Fibroblast of lung (primary cell): Measurements from ENCODE around the gene AMBRA1. TPM values are rescaled to one million over a fixed set of nuclear protein-coding genes. Genes with fewer than 3 reads are reported as not detected.

Source experiments
- DNase-seq, 2 donors: peaks; one replicate each; pipeline versions ENCODE4 v3.0.0 to v3.0.0-alpha.2; 2010; ENCODE audit warnings: low read depth in 2 of 2
- H2AFZ ChIP-seq: 2 replicates; pipeline ENCODE4 v1.5.1; 2012; ENCODE audit warnings: low read length, control low read depth, inconsistent platforms
- H3K27ac ChIP-seq: 2 replicates; pipeline ENCODE4 v1.5.1; 2011; ENCODE audit warnings: low read length, control low read depth; ENCODE audit not compliant: insufficient read depth
- H3K27me3 ChIP-seq: 2 replicates; pipeline ENCODE4 v1.5.1; 2011; ENCODE audit warnings: mild to moderate bottlenecking, low read length; ENCODE audit not compliant: control insufficient read depth, insufficient read depth
- H3K36me3 ChIP-seq: 2 replicates; pipeline ENCODE4 v1.5.1; 2011; ENCODE audit warnings: low read length; ENCODE audit not compliant: control insufficient read depth, insufficient read depth
- H3K4me1 ChIP-seq: 2 replicates; pipeline ENCODE4 v1.5.1; 2011; ENCODE audit warnings: low read length; ENCODE audit not compliant: control insufficient read depth, insufficient read depth; ENCODE audit errors: extremely low read depth
- H3K4me2 ChIP-seq: 2 replicates; pipeline ENCODE4 v1.5.1; 2011; ENCODE audit warnings: low read length, control low read depth; ENCODE audit not compliant: insufficient read depth; ENCODE audit errors: extremely low read depth
- H3K4me3 ChIP-seq, 4 experiments: fragments of 200-600 bp in 1 of 4; sonication (generic) in 1 of 4; replicated peaks in 1 of 4; 2 replicates each; pipeline ENCODE4 v1.5.1; 2011 to 2016; ENCODE audit warnings: low read length in 4 of 4, low read depth in 3 of 4, mild to moderate bottlenecking in 3 of 4, control low read depth in 2 of 4, inconsistent platforms in 1 of 4, mixed read lengths in 1 of 4; ENCODE audit not compliant: insufficient read depth in 1 of 4; ENCODE audit errors: control extremely low read depth in 1 of 4
- H3K79me2 ChIP-seq: 2 replicates; pipeline ENCODE4 v1.5.1; 2012; ENCODE audit warnings: mild to moderate bottlenecking, low read length, inconsistent platforms; ENCODE audit not compliant: control insufficient read depth, insufficient read depth
- H3K9ac ChIP-seq: 2 replicates; pipeline ENCODE4 v1.5.1; 2011; ENCODE audit warnings: mild to moderate bottlenecking, low read length, control low read depth; ENCODE audit not compliant: insufficient read depth
- H3K9me3 ChIP-seq: 2 replicates; pipeline ENCODE4 v1.5.1; 2012; ENCODE audit warnings: low read depth, low read length; ENCODE audit not compliant: control insufficient read depth, insufficient read depth
- H4K20me1 ChIP-seq: 2 replicates; pipeline ENCODE4 v1.5.1; 2011; ENCODE audit warnings: low read length; ENCODE audit not compliant: control insufficient read depth, insufficient read depth; ENCODE audit errors: extremely low read depth
- EZH2 ChIP-seq: IDR thresholded peaks from 2 replicates; pipeline ENCODE4 v1.5.1; 2012; ENCODE audit warnings: low read length, control low read depth, mild to moderate bottlenecking; ENCODE audit errors: missing control alignments
- polyA plus RNA-seq, 2 donors: library from polyadenylated mRNA; depleted of rRNA in 1 of 2; stranded (reverse) in 1 of 2; unstranded in 1 of 2; fragments of >200 nt; gene quantifications; 2 replicates each; pipeline ENCODE4 v1.2.1, GENCODE V29; 2011 to 2012; ENCODE audit warnings: missing spikeins in 1 of 2
- total RNA-seq: library from RNA; depleted of rRNA; stranded (reverse); fragments of >200 nt; gene quantifications from 2 replicates; pipeline ENCODE4 v1.2.1, GENCODE V29; 2014
- TF ChIP-seq, protein P1 (sequence below), 2 donors: IDR thresholded peaks in 1 of 2; conservative IDR thresholded peaks in 1 of 2; 1 replicate in 1 of 2; 2 replicates in 1 of 2; pipeline ENCODE4 v1.5.1; 2011 to 2012; ENCODE audit warnings: low read length in 2 of 2, control low read depth in 1 of 2, inconsistent platforms in 1 of 2, low read depth in 1 of 2, mild to moderate bottlenecking in 1 of 2

Gene AMBRA1
- total and polyA plus RNA-seq, 2 donors (not counting 1 experiment from before 2014, with no cell fraction given): 8.3 to 23.3 TPM

DNA sequence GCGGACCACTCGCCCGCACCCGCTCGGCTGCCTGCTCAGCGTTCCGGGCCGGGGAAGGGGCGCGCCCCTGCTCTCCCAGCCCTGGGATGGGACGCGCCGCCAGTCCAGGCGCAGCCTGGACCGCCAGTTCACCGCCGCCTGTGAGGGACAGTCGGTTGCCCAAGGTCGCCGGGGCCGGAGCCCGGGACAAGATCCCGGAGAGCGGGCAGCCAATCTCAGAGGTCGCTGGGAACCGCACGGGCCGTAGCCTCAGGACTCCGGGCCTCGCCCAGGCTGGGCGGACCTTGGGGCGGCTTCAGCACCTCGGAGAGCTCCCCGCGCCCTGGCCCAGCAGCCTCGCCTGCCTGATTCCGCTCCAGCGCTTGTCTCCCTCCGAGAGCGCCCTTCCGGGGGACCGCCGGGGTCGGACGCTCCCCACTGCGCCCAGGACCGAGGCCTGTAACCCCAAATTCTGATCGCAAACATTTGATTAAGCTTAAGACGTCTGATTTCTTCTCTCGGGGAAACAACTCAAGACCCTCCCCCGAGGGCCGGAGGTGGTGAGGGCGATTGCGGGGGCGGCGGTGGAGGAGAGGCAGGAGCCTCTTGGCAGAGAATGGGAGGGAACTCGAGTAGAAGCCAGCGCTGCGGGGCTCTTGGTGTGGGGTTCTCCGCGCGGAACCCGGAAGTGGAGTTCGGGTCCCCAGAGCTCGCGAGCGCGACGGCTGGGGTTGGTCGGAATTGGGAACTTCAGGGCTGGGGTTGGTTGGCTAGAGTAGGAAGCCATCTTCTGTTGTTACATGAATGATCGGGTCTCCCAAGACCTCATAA, 201.2 kb downstream of the AMBRA1 start:
- TF ChIP-seq, protein P1, sequence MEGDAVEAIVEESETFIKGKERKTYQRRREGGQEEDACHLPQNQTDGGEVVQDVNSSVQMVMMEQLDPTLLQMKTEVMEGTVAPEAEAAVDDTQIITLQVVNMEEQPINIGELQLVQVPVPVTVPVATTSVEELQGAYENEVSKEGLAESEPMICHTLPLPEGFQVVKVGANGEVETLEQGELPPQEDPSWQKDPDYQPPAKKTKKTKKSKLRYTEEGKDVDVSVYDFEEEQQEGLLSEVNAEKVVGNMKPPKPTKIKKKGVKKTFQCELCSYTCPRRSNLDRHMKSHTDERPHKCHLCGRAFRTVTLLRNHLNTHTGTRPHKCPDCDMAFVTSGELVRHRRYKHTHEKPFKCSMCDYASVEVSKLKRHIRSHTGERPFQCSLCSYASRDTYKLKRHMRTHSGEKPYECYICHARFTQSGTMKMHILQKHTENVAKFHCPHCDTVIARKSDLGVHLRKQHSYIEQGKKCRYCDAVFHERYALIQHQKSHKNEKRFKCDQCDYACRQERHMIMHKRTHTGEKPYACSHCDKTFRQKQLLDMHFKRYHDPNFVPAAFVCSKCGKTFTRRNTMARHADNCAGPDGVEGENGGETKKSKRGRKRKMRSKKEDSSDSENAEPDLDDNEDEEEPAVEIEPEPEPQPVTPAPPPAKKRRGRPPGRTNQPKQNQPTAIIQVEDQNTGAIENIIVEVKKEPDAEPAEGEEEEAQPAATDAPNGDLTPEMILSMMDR (conservative IDR thresholded peaks at IDR 0.05 in 1 of 2, IDR thresholded peaks at IDR 0.05 in 1 of 2; ENCODE audit: low read depth in 1 of 2, low read length in 2 of 2): no peak
- no peak for TF ChIP-seq EZH2
- peak; percentile 71 to 75 for DNase-seq
- H3K27me3 ChIP-seq: peaks cover 31% of the 10 kb centered on the region
- peaks cover 5% of the 10 kb centered on the region for H3K4me1 ChIP-seq
- no peak overlapping the region for H3K9ac ChIP-seq
- no peaks in the 10 kb centered on the region for H4K20me1 ChIP-seq
- H3K79me2 ChIP-seq: no peaks in the 10 kb centered on the region
- no peaks in the 10 kb centered on the region for H3K9me3 ChIP-seq
- H2AFZ ChIP-seq: no peak overlapping the region
- H3K4me3 ChIP-seq: peak overlapping the region; percentile 12 to 47 (median 27)
- H3K27ac ChIP-seq: no peak overlapping the region
- H3K4me2 ChIP-seq: peak overlapping the region; percentile 78
- no peaks in the 10 kb centered on the region for H3K36me3 ChIP-seq

DNA sequence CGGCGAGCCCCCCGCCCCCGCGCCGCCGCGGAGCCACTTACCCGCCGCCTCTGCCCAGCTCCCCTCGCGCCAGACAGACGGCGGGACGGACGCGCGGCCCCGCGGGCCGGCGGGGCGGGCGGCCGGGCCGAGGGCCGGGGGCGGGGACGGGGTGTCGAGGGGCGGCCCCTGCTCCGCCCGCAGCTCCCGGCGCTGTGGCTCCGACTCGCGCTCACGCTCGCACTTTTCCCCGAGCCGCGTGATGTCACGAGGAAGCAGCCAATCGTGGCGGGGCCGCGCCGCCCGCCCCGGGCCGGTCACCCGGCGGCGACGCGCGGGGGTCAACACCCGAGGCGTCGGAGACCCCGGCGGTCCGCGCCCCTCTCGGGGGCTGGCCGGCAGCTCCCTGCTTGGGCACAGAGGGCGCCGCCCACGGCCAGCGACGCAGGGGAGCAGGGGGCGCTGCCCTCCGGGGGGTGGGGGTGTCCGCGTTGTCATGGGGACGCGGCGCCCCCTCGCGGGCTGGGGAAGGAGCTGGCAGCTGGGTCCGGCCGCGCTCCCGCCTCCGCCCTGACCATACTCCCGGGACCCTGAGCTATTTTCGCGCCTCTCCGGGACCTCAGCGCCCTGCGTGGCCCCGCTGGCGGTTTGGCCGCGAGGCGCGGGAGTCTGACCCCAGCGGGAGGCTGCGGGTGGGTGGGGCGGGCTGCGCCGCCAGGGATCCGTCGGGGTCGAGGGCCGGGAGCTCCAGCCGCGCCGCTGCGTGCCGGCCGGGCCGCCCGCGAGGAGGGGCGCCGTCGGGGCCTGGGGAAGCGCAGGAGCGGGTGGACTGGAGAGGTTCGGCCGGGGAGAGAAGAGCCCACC, 202.0 kb downstream of the AMBRA1 start, which contains the start of gene CHRM4:
Gene CHRM4 (minus strand): TSS at position 199 of the 843 bp plus-strand sequence. CDS start 5,219 bp downstream, outside the sequence.
- H3K4me3 ChIP-seq: peak within 1 kb of the TSS; percentile 21 to 47 (median 36)
- no peak for TF ChIP-seq EZH2
- TF ChIP-seq, protein P1 (conservative IDR thresholded peaks at IDR 0.05 in 1 of 2, IDR thresholded peaks at IDR 0.05 in 1 of 2; ENCODE audit: low read depth in 1 of 2, low read length in 2 of 2): peak in 1 of 2 donors; percentile 36
- H3K9me3 ChIP-seq: no peaks in the 10 kb centered on the region
- no peak within 1 kb of the TSS for H3K9ac ChIP-seq
- peaks cover 33% of the 10 kb centered on the region for H3K27me3 ChIP-seq
- H3K79me2 ChIP-seq: no peaks in the 10 kb centered on the region
- no peaks in the 10 kb centered on the region for H4K20me1 ChIP-seq
- H3K27ac ChIP-seq: no peak within 1 kb of the TSS
- peak within 1 kb of the TSS; percentile 78 for H3K4me2 ChIP-seq
- DNase-seq: peak; percentile 24 to 32
- no peak within 1 kb of the TSS for H2AFZ ChIP-seq
- H3K36me3 ChIP-seq: no peaks in the 10 kb centered on the region
- H3K4me1 ChIP-seq: peaks cover 5% of the 10 kb centered on the region

DNA sequence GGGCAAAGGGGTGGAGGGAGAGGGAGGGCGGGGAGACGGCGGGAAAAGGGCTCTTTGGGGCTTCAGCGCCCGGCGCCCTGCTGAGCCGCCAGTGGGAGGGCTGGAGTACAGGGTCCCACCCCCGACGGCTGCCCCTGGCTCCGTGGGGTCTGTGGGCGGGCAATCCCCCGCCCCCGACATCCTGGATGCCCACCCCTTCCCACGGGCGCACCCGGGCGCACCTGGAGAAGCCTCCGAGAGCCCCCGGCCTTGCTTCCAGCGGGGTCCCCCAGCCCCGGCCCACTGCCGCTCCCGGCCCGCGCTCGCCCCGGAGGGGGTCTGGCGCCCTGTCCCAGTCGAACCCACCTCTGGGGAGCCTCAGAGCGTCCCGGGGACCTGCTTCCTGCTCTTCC, 202.6 kb downstream of the AMBRA1 start:
- H2AFZ ChIP-seq: no peak overlapping the region
- no peaks in the 10 kb centered on the region for H3K79me2 ChIP-seq
- H3K9me3 ChIP-seq: no peaks in the 10 kb centered on the region
- H4K20me1 ChIP-seq: peaks cover 1% of the 10 kb centered on the region
- H3K27me3 ChIP-seq: peaks cover 33% of the 10 kb centered on the region
- TF ChIP-seq, protein P1 (conservative IDR thresholded peaks at IDR 0.05 in 1 of 2, IDR thresholded peaks at IDR 0.05 in 1 of 2; ENCODE audit: low read depth in 1 of 2, low read length in 2 of 2): no peak
- no peak for TF ChIP-seq EZH2
- H3K9ac ChIP-seq: no peak overlapping the region
- H3K4me1 ChIP-seq: peaks cover 5% of the 10 kb centered on the region
- DNase-seq: no peak
- no peak overlapping the region for H3K4me3 ChIP-seq
- H3K27ac ChIP-seq: no peak overlapping the region
- no peak overlapping the region for H3K4me2 ChIP-seq
- no peaks in the 10 kb centered on the region for H3K36me3 ChIP-seq
